ENCODE results near the gene MOSMO. TPM values are rescaled to one million over a fixed set of nuclear protein-coding genes. Genes with fewer than 3 reads are reported as not detected.
"Not testable (repeated sequence)": the region's sequence is repeated elsewhere in the genome, so short reads cannot be mapped to it uniquely, and the experiment has no call there.

Gene MOSMO
- total RNA-seq, 4 donors from 2014 or later, result 8.4 to 68.5 (median 17.2) TPM

GRCh38 chr16:22018559-22018958, 10.6 kb downstream of the MOSMO start:
- Histone ChIP-seq H3K4me1 (peaks cover 0 to 28% (median 8%) of the 10 kb centered on the region in 4 donors), H3K36me3 (no peaks in the 10 kb centered on the region), H3K4me3 (no peak overlapping the region), H3K9me3 (no peaks in the 10 kb centered on the region), H3K27ac (no peak overlapping the region), H3K27me3 (no peaks in the 10 kb centered on the region)
- intact Hi-C loops (cut with DNase I; ENCODE audit: low total_unique reads), result no loop called here
- in situ Hi-C loops (cut with MboI; ENCODE audit: low pct_ligation_motif_present in 1 of 4, low pct_unique_long_range_greater_than_20kb in 1 of 4, low sequenced_read_pairs in 3 of 4), result loop anchor here in 1 of 4 donors (25.0 kb wide), 1 partner anchor 269 kb away; the partner anchor contains the start of gene POLR3E
- no peak for DNase-seq
- no peak for TF ChIP-seq POLR2A (IDR thresholded peaks at IDR 0.05)
- TF ChIP-seq POLR2AphosphoS5 (IDR thresholded peaks at IDR 0.05), result no peak
- TF ChIP-seq CTCF (IDR thresholded peaks at IDR 0.05), result no peak
- no peak for TF ChIP-seq EP300 (IDR thresholded peaks at IDR 0.05; ENCODE audit: low read depth)
- 98 to 100% methylated on average over 1 of the region's 1 CpG for WGBS, 2 donors (ENCODE audit: low coverage in 1 of 2)

GRCh38 chr16:22022151-22022550, 14.2 kb downstream of the MOSMO start:
- Histone ChIP-seq H3K4me1 (peaks cover 8 to 23% (median 17%) of the 10 kb centered on the region in 4 donors), H3K4me3 (no peak overlapping the region), H3K9me3 (no peaks in the 10 kb centered on the region), H3K36me3 (no peaks in the 10 kb centered on the region), H3K27me3 (no peaks in the 10 kb centered on the region), H3K27ac (no peak overlapping the region)
- TF ChIP-seq EP300 (IDR thresholded peaks at IDR 0.05; ENCODE audit: low read depth) (no peak), POLR2AphosphoS5 (IDR thresholded peaks at IDR 0.05) (no peak), CTCF (IDR thresholded peaks at IDR 0.05) (no peak), POLR2A (IDR thresholded peaks at IDR 0.05) (no peak)
- DNase-seq, result no peak
- in situ Hi-C loops (cut with MboI; ENCODE audit: low pct_ligation_motif_present in 1 of 4, low pct_unique_long_range_greater_than_20kb in 1 of 4, low sequenced_read_pairs in 3 of 4) (loop anchor here in 1 of 4 donors (25.0 kb wide), 1 partner anchor 265 kb away; the partner anchor contains the start of gene POLR3E), intact Hi-C loops (cut with DNase I; ENCODE audit: low total_unique reads) (no loop called here)
- 93 to 95% methylated on average over 5 of the region's 5 CpGs for WGBS, 2 donors (ENCODE audit: low coverage in 1 of 2)

- intact Hi-C loops (cut with DNase I; ENCODE audit: low total_unique reads), result no loop called here
Observed at GRCh38 chr16:22023505-22023904, 15.6 kb downstream of the MOSMO start.

GRCh38 chr16:22024785-22025184, 16.9 kb downstream of the MOSMO start:
- peaks cover 12 to 29% (median 20%) of the 10 kb centered on the region in 4 donors for H3K4me1 ChIP-seq
- H3K9me3 ChIP-seq; H3K4me3 ChIP-seq; H3K36me3 ChIP-seq; DNase-seq; intact Hi-C loops (cut with DNase I; ENCODE audit: low total_unique reads); H3K27ac ChIP-seq; H3K27me3 ChIP-seq: not testable (repeated sequence)
- 93 to 95% methylated on average over 3 to 4 of the region's 4 CpGs for WGBS, 2 donors (ENCODE audit: low coverage in 1 of 2)
- in situ Hi-C loops (cut with MboI; ENCODE audit: low pct_ligation_motif_present in 1 of 4, low pct_unique_long_range_greater_than_20kb in 1 of 4, low sequenced_read_pairs in 3 of 4), result loop anchor here in 1 of 4 donors (25.0 kb wide), 1 partner anchor 263 kb away; the partner anchor contains the start of gene POLR3E

More at GRCh38 chr16:22023505-22023904, 15.6 kb downstream of the MOSMO start:
- H3K4me3 ChIP-seq, result no peak overlapping the region
- H3K36me3 ChIP-seq, result no peaks in the 10 kb centered on the region
- H3K27me3 ChIP-seq, result no peaks in the 10 kb centered on the region
- in situ Hi-C loops (cut with MboI; ENCODE audit: low pct_ligation_motif_present in 1 of 4, low pct_unique_long_range_greater_than_20kb in 1 of 4, low sequenced_read_pairs in 3 of 4), result loop anchor here in 1 of 4 donors (25.0 kb wide), 1 partner anchor 264 kb away; the partner anchor contains the start of gene POLR3E
- H3K27ac ChIP-seq, result no peak overlapping the region
- no peak for TF ChIP-seq EP300 (IDR thresholded peaks at IDR 0.05; ENCODE audit: low read depth)
- WGBS, 2 donors (ENCODE audit: low coverage in 1 of 2), result 50 to 100% methylated on average over 1 of the region's 1 CpG
- peaks cover 8 to 21% (median 15%) of the 10 kb centered on the region in 4 donors for H3K4me1 ChIP-seq
- no peaks in the 10 kb centered on the region for H3K9me3 ChIP-seq
- no peak for DNase-seq

GRCh38 chr16:22027633-22028032, 19.7 kb downstream of the MOSMO start:
- Histone ChIP-seq H3K27me3 (no peaks in the 10 kb centered on the region), H3K4me3 (no peak overlapping the region), H3K27ac (no peak overlapping the region), H3K9me3 (no peaks in the 10 kb centered on the region), H3K36me3 (no peaks in the 10 kb centered on the region), H3K4me1 (peaks cover 12 to 35% (median 20%) of the 10 kb centered on the region in 4 donors)
- in situ Hi-C loops (cut with MboI; ENCODE audit: low pct_ligation_motif_present in 1 of 4, low pct_unique_long_range_greater_than_20kb in 1 of 4, low sequenced_read_pairs in 3 of 4) (no loop called here), intact Hi-C loops (cut with DNase I; ENCODE audit: low total_unique reads) (no loop called here)
- TF ChIP-seq POLR2AphosphoS5 (IDR thresholded peaks at IDR 0.05) (no peak), CTCF (IDR thresholded peaks at IDR 0.05) (no peak), POLR2A (IDR thresholded peaks at IDR 0.05) (no peak), EP300 (IDR thresholded peaks at IDR 0.05; ENCODE audit: low read depth) (no peak)
- WGBS, 2 donors (ENCODE audit: low coverage in 1 of 2), result 58 to 73% methylated on average over 2 of the region's 2 CpGs
- no peak for DNase-seq
